K562 (cell line): Measurements from ENCODE around the gene SULT1A2. TPM values are rescaled to one million over a fixed set of nuclear protein-coding genes. Genes with fewer than 3 reads are reported as not detected.

Experiments
- ATAC-seq: fragments of 200-7000 bp; cut with Tn5 transposase; 3 replicates; pipeline ENCODE4 v1.9.1; 2020; ENCODE audit warnings: moderate library complexity
- BruUV-seq: library from RNA; stranded (reverse); fragments of 400-500 nt; replicated peaks from 2 replicates; lab custom pipeline; 2021; lab: Mats Ljungman, UMichigan
- CTCF ChIA-PET: fragments of 300-600 bp; formaldehyde crosslinking; extraction: SDS; loops from one replicate; lab custom pipeline; 2021; ENCODE audit warnings: low intra/inter-chr PET ratio; lab: Yijun Ruan, JAX
- POLR2A ChIA-PET: fragments of 300-600, 350-650 bp; sonication (Branson Sonifier 250); formaldehyde crosslinking; extraction: SDS; loops from one replicate; lab custom pipeline; 2021; ENCODE audit warnings: antibody characterized with exemption, inconsistent platforms; lab: Yijun Ruan, JAX
- DNase-seq, 4 experiments: peaks; one replicate each; pipeline versions ENCODE4 v3.0.0 to v3.0.0-alpha.2; 2011 to 2018; ENCODE audit warnings: low spot score in 3 of 4, mixed read lengths in 3 of 4; ENCODE audit errors: extremely low read depth in 1 of 4
- FAIRE-seq: peaks from 2 replicates; lab custom pipeline; 2011; peaks lifted over from hg19 to GRCh38; lab: Jason Lieb, UNC
- H2AFZ ChIP-seq: 2 replicates; pipeline ENCODE4 v1.6.0; 2011; ENCODE audit warnings: low read depth, low read length, control low read depth, inconsistent platforms
- H3K27ac ChIP-seq: fragments of 200-600 bp; 3 replicates; pipeline ENCODE4 v1.8.0; 2011; ENCODE audit warnings: low read depth, mild to moderate bottlenecking, control low read depth, inconsistent platforms, low read length, moderate library complexity, mixed read lengths; ENCODE audit errors: extremely low read depth
- H3K27me3 ChIP-seq, 2 experiments: fragments of 300-600 bp in 1 of 2; 2 replicates in 1 of 2; 3 replicates in 1 of 2; pipeline versions ENCODE4 v1.6.0 to v1.8.0; 2011; ENCODE audit warnings: inconsistent platforms in 2 of 2, low read length in 2 of 2, mild to moderate bottlenecking in 1 of 2, mixed read lengths in 1 of 2, moderate library complexity in 1 of 2; ENCODE audit not compliant: control insufficient read depth in 2 of 2, insufficient read depth in 2 of 2
- H3K36me3 ChIP-seq: fragments of 300-600 bp; 3 replicates; pipeline ENCODE4 v1.8.0; 2011; ENCODE audit warnings: mild to moderate bottlenecking, low read length, inconsistent platforms; ENCODE audit not compliant: control insufficient read depth, insufficient read depth
- H3K4me1 ChIP-seq, 2 experiments: fragments of 200-600 bp in 1 of 2; replicated peaks in 1 of 2; 2 replicates in 1 of 2; 3 replicates in 1 of 2; pipeline versions ENCODE4 v1.5.1 to v1.8.0; 2011; ENCODE audit warnings: inconsistent platforms in 2 of 2, low read length in 2 of 2, mild to moderate bottlenecking in 1 of 2, mixed read lengths in 1 of 2, moderate library complexity in 1 of 2; ENCODE audit not compliant: control insufficient read depth in 2 of 2, insufficient read depth in 2 of 2
- H3K4me2 ChIP-seq: 2 replicates; pipeline ENCODE4 v1.6.1; 2011; ENCODE audit warnings: low read length, control low read depth, inconsistent platforms, mixed read lengths; ENCODE audit not compliant: insufficient read depth
- H3K4me3 ChIP-seq: fragments of 200-600 bp; sonication (generic), shearing (Covaris generic); 2 replicates; pipeline ENCODE4 v1.5.1; 2016; ENCODE audit warnings: control low read depth, inconsistent platforms
- H3K79me2 ChIP-seq: fragments of 200-600 bp; 3 replicates; pipeline ENCODE4 v1.8.0; 2011; ENCODE audit warnings: low read length, inconsistent platforms; ENCODE audit not compliant: control insufficient read depth, insufficient read depth
- H3K9ac ChIP-seq, 2 experiments: 2 replicates each; pipeline versions ENCODE4 v1.6.0 to v1.6.1; 2011; ENCODE audit warnings: low read depth in 2 of 2, low read length in 2 of 2, control low read depth in 1 of 2, inconsistent platforms in 1 of 2, mild to moderate bottlenecking in 1 of 2, mixed read lengths in 1 of 2; ENCODE audit not compliant: insufficient read depth in 1 of 2
- H3K9me1 ChIP-seq: one replicate; pipeline ENCODE4 v1.6.0; 2011; ENCODE audit warnings: inconsistent platforms, mild to moderate bottlenecking, low read length, moderate library complexity; ENCODE audit not compliant: control insufficient read depth, insufficient read depth
- H3K9me3 ChIP-seq: replicated peaks from 2 replicates; pipeline ENCODE4 v1.5.1; 2011; ENCODE audit warnings: low read depth, low read length, inconsistent platforms; ENCODE audit not compliant: control insufficient read depth, insufficient read depth
- H4K20me1 ChIP-seq: replicated peaks from 2 replicates; pipeline ENCODE4 v1.6.1; 2011; ENCODE audit warnings: low read length, inconsistent platforms, mixed read lengths; ENCODE audit not compliant: control insufficient read depth, insufficient read depth
- CREM ChIP-seq: IDR thresholded peaks from 2 replicates; pipeline ENCODE4 v1.6.1; 2014; ENCODE audit warnings: antibody characterized with exemption, low read depth
- DEAF1 ChIP-seq: fragments of 450-650 bp; formaldehyde crosslinking; IDR thresholded peaks from 2 replicates; pipeline ENCODE4 v1.4.0; 2020; ENCODE audit warnings: mild to moderate bottlenecking, moderate library complexity
- E2F3 ChIP-seq: fragments of 250-450 bp; sonication (Bioruptor Pico); IDR thresholded peaks from 2 replicates; pipeline ENCODE4 v1.4.0; 2020; ENCODE audit warnings: mild to moderate bottlenecking
- GATA2 ChIP-seq: sonication (generic); formaldehyde crosslinking; IDR thresholded peaks from 2 replicates; pipeline ENCODE4 v1.4.0; 2020; ENCODE audit warnings: mild to moderate bottlenecking, missing genetic modification reagents
- NCOA2 ChIP-seq, 2 experiments: fragments of 450-650 bp; IDR thresholded peaks; 2 replicates each; pipeline ENCODE4 v1.6.1; 2018; ENCODE audit warnings: mild to moderate bottlenecking in 2 of 2, moderate library complexity in 1 of 2; ENCODE audit not compliant: partially characterized antibody in 2 of 2
- RAD21 ChIP-seq, 2 experiments: fragments of 250-450 bp in 1 of 2; fragments of 450-650 bp in 1 of 2; sonication (Bioruptor Pico) in 1 of 2; formaldehyde crosslinking in 1 of 2; IDR thresholded peaks in 1 of 2; conservative IDR thresholded peaks in 1 of 2; 2 replicates each; pipeline versions ENCODE4 v1.4.0 to v1.8.0; 2020 to 2022; ENCODE audit warnings: mild to moderate bottlenecking in 2 of 2, moderate library complexity in 1 of 2
- SMC3 ChIP-seq: conservative IDR thresholded peaks from 2 replicates; pipeline ENCODE4 v1.6.1; 2011; ENCODE audit warnings: low read depth, low read length, improper control_type of control experiment; ENCODE audit not compliant: insufficient read depth
- SNAPC5 ChIP-seq: fragments of 250-450 bp; sonication (Bioruptor Pico); IDR thresholded peaks from 2 replicates; pipeline ENCODE4 v1.8.0; 2021; ENCODE audit warnings: moderate library complexity, mild to moderate bottlenecking, inconsistent platforms
- TCF7L2 ChIP-seq: fragments of 150-350 bp; IDR thresholded peaks from 2 replicates; pipeline ENCODE4 v1.6.1; 2016; ENCODE audit warnings: low read depth, mild to moderate bottlenecking, low read length, moderate library complexity
- VEZF1 ChIP-seq: fragments of 200-800 bp; sonication (Bioruptor generic); IDR thresholded peaks from 2 replicates; pipeline ENCODE4 v1.6.1; 2017; ENCODE audit warnings: missing genetic modification characterization, missing compliant biosample characterization
- ZNF766 ChIP-seq: fragments of 200-800 bp; sonication (Bioruptor generic); conservative IDR thresholded peaks from 2 replicates; pipeline ENCODE4 v1.6.1; 2016; ENCODE audit warnings: missing genetic modification characterization, missing compliant biosample characterization
- ZNF778 ChIP-seq: fragments of 450-650 bp; formaldehyde crosslinking; IDR thresholded peaks from 2 replicates; pipeline ENCODE4 v1.4.0; 2020; ENCODE audit warnings: mild to moderate bottlenecking, moderate library complexity
- ZSCAN29 ChIP-seq: fragments of 450-650 bp; IDR thresholded peaks from 2 replicates; pipeline ENCODE4 v1.6.1; 2017
- WGBS: fragments of 100-300 bp; shearing (Covaris generic); methylation state at CpG from one replicate; pipeline ENCODE4 v1.1.6; 2016; ENCODE audit warnings: low coverage, mixed read lengths; ENCODE audit not compliant: insufficient coverage; ENCODE audit errors: missing lambda C conversion rate; 5-methylcytosine and 5-hydroxymethylcytosine counted together
- in situ Hi-C: fragments of 300-500 bp; cut with MboI; formaldehyde crosslinking; loops from 4 replicates; pipeline ENCODE4 v1.15.0; 2018; ENCODE audit warnings: inconsistent platforms, mixed read lengths
- intact Hi-C: fragments of 100-400 bp; cut with micrococcal nuclease; formaldehyde crosslinking; loops from 2 replicates; pipeline ENCODE4 v1.14.2; 2022
- polyA plus RNA-seq, 8 experiments: library from polyadenylated mRNA; depleted of rRNA in 4 of 8; stranded (reverse) in 5 of 8; unstranded in 3 of 8; fragments of >200 nt; fragmentation: Nextera tagmentation in 2 of 8; fragmentation: Illumina TruSeq in 1 of 8; extraction: Ambion mirVana in 2 of 8; extraction: Trizol in 1 of 8; gene quantifications; 2 replicates each; pipeline versions ENCODE4 v1.2.1 to v1.2.3, GENCODE V29; 2011 to 2014; ENCODE audit warnings: inconsistent platforms in 1 of 8, missing spikeins in 1 of 8
- total RNA-seq, 7 experiments: library from RNA; depleted of rRNA in 6 of 7; stranded (reverse); fragments of >200 nt in 6 of 7; fragmentation: Illumina TruSeq in 2 of 7; extraction: Trizol in 2 of 7; gene quantifications; 2 replicates each; pipeline versions ENCODE4 v1.2.1 to v1.2.3, GENCODE V29; 2011 to 2021; ENCODE audit warnings: low replicate concordance in 1 of 7

The SULT1A2 gene
- total and polyA plus RNA-seq, 9 of the 15 experiments (the other 6 are each of a cell fraction or from before 2014, with no cell fraction given): 0.73 to 3.2 (median 1.7) TPM

GRCh38 chr16:28553776-28554633, 42.8 kb downstream of the SULT1A2 start, which contains the start of gene SGF29 (continued):
- no peak; the same call in 1 of the 2 replicates for TF ChIP-seq ZNF766 (CRISPR knock-in tag)
- TF ChIP-seq TCF7L2: no peak
- no peak for TF ChIP-seq ZNF778 (CRISPR knock-in tag)
- no peak for TF ChIP-seq SNAPC5 (CRISPR knock-in tag)
- no peak for TF ChIP-seq ZSCAN29
- no peak for TF ChIP-seq NCOA2 (IDR thresholded peaks at IDR 0.05; ENCODE audit: partially characterized antibody in 2 of 2)

- no peak overlapping the region for H3K4me3 ChIP-seq
- no peak overlapping the region for H2AFZ ChIP-seq
- H3K79me2 ChIP-seq: peaks cover 3% of the 10 kb centered on the region; the same call in 2 of the 3 replicates
- no peaks in the 10 kb centered on the region for H3K36me3 ChIP-seq
- BruUV-seq: no TSS peak
- H3K9me1 ChIP-seq: no peaks in the 10 kb centered on the region
- no peak overlapping the region for H3K27ac ChIP-seq
- FAIRE-seq (peak; percentile 74), ATAC-seq (no peak), DNase-seq (peak in 1 of 4 experiments; percentile 45)
- POLR2A ChIA-PET: no interaction called here
- intact Hi-C loops: no loop called here
- peaks cover under 1 to 3% of the 10 kb centered on the region in 2 experiments; a peak in 3 of 5 replicates for H3K4me1 ChIP-seq
- H3K9ac ChIP-seq: no peak overlapping the region
- CTCF ChIA-PET: interaction anchor here (0.9 to 2.2 kb wide), 3 partner anchors 226 to 232 kb away, joined by 4 to 13 read pairs (median 6); no protein-coding TSS in a partner anchor
- peaks cover 0 to 17% of the 10 kb centered on the region in 2 experiments; a peak in 3 of 5 replicates for H3K27me3 ChIP-seq
- no peaks in the 10 kb centered on the region for H4K20me1 ChIP-seq
- WGBS: 18% methylated on average over 11 of the region's 11 CpGs
- H3K9me3 ChIP-seq: no peaks in the 10 kb centered on the region
- no peak overlapping the region for H3K4me2 ChIP-seq
- in situ Hi-C loops: loop anchor here (25.0 kb wide), 2 partner anchors 163 to 938 kb away; partner anchors contain the start of gene EIF3C
- TF ChIP-seq E2F3 (no peak), GATA2 (CRISPR knock-in tag) (no peak), VEZF1 (CRISPR knock-in tag) (peak; percentile 25; the same call in 1 of the 2 replicates), DEAF1 (CRISPR knock-in tag) (peak; percentile 60), CREM (0 out of 2 replicates have a peak, but pooled peaks have one; percentile 28), RAD21 (CRISPR knock-in tag; conservative IDR thresholded peaks at IDR 0.05 in 1 of 2, IDR thresholded peaks at IDR 0.05 in 1 of 2) (peak; percentile 75 to 82), SMC3 (peak; percentile 63)
Measured at GRCh38 chr16:28549301-28549899, 47.5 kb downstream of the SULT1A2 start.
